ENCODE results near the gene CSH2.
A peak's percentile ranks its signal among the peaks of the same experiment; 100 is the strongest.
"Not testable (repeated sequence)": the region's sequence is repeated elsewhere in the genome, so short reads cannot be mapped to it uniquely, and the experiment has no call there.

CSH2 gene

DNA sequence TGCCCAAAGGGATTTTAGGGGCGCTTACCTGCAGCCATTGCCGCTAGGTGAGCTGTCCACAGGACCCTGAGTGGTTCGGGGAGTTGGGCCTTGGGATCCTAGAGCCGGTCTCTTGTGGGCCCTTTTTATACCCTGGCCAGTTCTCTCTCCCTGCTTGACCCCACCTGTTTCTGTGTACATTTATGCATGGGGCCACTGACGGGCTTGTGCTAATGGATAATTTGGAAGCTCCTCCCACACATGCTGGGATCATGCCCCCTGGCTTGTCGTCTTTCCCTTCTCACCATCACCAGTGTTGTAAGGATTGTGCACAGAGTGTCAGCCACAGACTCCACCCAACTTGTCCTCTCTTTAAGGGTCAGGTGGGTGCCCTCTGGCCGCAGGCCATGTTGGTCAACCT, at the start of gene CSH2:
CSH2 (minus strand) TSS at position 101 of the 400 bp plus-strand sequence; CDS start at position 38, 63 bp downstream.
- not testable (repeated sequence) for DNase-seq (ENCODE audit: low read depth); H3K4me3 ChIP-seq (ENCODE audit: low read length)

DNA sequence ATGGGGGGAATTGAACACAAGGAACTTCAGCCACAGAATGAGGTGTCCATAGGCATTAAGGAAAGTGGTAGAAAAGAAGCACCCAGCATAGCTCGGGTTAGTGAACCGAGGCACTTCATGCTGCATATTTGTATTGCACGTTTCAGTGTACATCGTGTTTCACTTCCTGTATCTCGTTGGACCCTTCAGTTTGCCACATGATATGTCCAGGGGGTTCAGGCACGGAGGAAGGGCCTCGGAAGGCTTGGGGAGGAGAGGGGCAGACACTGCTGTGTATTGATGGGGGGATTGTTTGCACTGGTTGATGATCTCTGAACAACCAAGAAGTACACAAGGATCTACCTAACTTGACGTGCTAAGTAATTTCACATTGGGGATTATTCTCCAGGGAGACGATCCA, 48.9 kb upstream of the CSH2 start:
- not testable (repeated sequence) for H3K4me3 ChIP-seq (ENCODE audit: low read length); DNase-seq (ENCODE audit: low read depth)

DNA sequence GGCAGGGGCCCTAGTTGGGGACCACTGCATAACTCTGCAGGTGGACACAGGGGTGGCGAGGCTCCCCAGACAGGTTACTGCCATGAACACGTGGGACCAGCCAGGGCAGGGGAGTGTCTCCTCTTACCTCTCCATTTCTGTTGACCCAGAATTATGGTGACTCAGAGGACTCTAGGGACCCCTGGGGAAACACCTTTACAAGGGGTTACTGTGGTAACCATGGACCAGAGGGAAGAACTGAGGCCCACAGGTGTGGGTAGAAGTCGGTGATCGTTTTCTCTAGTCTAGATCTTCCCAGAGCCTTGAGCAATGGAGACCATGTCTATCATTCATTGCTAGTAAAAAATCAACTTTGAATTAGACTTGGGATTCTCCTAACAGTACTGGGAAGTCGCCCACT, 47.3 kb upstream of the CSH2 start:
- not testable (repeated sequence) for DNase-seq (ENCODE audit: low read depth); H3K4me3 ChIP-seq (ENCODE audit: low read length)

DNA sequence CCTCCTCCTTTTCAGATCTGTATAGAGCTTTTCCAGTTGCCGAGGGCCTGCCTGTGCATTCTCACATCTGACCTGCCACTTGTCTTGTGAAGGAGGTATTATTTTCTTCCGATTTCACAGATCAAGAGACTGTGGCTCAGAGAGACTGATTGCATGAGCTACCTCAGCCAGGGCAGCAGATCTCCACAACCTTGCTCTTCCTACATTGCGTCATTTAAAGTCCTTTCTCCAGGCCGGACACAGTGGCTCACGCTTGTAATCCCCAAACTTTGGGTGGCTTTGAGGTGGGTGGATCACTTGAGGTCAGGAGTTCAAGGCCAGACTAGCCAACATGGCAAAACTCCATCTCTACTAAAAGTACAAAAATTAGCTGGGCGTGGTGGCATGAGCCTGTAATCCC, 46.6 kb upstream of the CSH2 start:
- not testable (repeated sequence) for H3K4me3 ChIP-seq (ENCODE audit: low read length); DNase-seq (ENCODE audit: low read depth)

DNA sequence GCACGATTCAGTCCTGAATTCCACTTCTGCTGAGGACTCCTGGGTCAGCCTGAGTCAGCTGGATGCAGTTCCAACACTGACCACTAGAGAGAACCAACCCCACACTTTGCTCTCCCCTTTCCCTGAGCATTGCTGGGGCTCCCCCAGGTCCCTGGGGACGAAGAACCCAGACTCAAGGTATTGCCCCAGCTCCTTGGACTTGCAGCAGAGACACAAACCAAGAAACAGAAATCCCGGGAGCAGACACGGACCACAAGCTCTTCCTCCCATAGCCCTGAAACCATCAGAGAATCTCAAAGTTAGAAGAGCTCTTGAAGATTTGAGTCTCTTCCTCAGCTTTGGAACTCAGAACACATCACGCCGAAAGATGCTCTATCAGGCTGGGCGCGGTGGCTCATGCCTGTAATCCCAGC, 45.8 kb upstream of the CSH2 start:
- no peak overlapping the region for H3K4me3 ChIP-seq (ENCODE audit: low read length)
- DNase-seq (ENCODE audit: low read depth), result peak; percentile 65
- TF ChIP-seq, protein P1, sequence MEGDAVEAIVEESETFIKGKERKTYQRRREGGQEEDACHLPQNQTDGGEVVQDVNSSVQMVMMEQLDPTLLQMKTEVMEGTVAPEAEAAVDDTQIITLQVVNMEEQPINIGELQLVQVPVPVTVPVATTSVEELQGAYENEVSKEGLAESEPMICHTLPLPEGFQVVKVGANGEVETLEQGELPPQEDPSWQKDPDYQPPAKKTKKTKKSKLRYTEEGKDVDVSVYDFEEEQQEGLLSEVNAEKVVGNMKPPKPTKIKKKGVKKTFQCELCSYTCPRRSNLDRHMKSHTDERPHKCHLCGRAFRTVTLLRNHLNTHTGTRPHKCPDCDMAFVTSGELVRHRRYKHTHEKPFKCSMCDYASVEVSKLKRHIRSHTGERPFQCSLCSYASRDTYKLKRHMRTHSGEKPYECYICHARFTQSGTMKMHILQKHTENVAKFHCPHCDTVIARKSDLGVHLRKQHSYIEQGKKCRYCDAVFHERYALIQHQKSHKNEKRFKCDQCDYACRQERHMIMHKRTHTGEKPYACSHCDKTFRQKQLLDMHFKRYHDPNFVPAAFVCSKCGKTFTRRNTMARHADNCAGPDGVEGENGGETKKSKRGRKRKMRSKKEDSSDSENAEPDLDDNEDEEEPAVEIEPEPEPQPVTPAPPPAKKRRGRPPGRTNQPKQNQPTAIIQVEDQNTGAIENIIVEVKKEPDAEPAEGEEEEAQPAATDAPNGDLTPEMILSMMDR (IDR thresholded peaks at IDR 0.05; ENCODE audit: insufficient read depth, low read depth, low read length, missing control alignments), result peak; percentile 98

DNA sequence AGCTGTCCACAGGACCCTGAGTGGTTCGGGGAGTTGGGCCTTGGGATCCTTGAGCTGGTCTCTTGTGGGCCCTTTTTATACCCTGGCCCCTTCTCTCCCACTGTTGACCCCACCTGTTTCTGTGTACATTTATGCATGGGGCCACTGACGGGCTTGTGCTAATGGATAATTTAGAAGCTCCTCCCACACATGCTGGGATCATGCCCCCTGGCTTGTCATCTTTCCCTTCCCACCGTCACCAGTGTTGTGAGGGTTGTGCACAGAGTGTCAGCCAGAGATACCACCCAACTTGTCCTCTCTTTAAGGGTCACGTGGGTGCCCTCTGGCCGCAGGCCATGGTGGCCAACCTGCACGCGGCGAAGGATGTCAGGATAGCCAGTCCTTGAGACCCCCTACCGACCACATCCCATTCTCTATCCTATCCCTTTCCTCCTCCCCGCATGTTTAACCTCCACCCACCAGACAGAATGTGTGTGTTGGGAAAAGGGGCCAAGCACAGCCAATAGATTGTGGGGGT, 45.4 kb upstream of the CSH2 start, which contains the start of gene GH1:
GH1 (minus strand) TSS at position 51 of the 517 bp plus-strand sequence. CDS start 63 bp downstream, outside the sequence.
- DNase-seq (ENCODE audit: low read depth); H3K4me3 ChIP-seq (ENCODE audit: low read length): not testable (repeated sequence)

DNA sequence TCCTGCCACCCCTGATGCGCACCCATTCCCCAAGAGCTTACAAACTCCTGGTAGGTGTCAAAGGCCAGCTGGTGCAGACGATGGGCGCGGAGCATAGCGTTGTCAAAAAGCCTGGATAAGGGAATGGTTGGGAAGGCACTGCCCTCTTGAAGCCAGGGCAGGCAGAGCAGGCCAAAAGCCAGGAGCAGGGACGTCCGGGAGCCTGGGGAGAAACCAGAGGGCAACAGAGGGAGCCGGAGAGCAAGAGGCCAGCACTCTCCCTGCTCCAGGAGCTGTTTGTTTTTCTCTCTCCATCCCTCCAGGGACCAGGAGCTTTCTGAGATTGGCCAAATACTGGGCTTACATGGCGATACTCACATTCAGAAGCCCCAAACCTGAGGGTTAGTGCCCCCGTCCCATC, 44.8 kb upstream of the CSH2 start:
- DNase-seq (ENCODE audit: low read depth), result no peak
- no peak overlapping the region for H3K4me3 ChIP-seq (ENCODE audit: low read length)
- TF ChIP-seq, protein P1 (IDR thresholded peaks at IDR 0.05; ENCODE audit: insufficient read depth, low read depth, low read length, missing control alignments), result no peak

DNA sequence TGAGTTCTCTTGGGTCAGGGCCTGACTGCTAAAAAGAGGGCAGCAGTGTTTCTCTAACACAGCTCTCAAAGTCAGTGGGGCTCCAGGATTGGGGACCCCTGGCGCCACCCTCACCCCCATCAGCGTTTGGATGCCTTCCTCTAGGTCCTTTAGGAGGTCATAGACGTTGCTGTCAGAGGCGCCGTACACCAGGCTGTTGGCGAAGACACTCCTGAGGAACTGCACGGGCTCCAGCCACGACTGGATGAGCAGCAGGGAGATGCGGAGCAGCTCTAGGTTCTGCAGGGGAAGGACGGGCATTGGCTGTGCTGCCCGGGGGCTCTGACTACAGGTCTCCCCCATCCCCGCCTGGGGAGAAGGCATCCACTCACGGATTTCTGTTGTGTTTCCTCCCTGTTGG, 44.2 kb upstream of the CSH2 start:
- TF ChIP-seq, protein P1 (IDR thresholded peaks at IDR 0.05; ENCODE audit: insufficient read depth, low read depth, low read length, missing control alignments), result no peak
- H3K4me3 ChIP-seq (ENCODE audit: low read length), result no peak overlapping the region
- no peak for DNase-seq (ENCODE audit: low read depth)

DNA sequence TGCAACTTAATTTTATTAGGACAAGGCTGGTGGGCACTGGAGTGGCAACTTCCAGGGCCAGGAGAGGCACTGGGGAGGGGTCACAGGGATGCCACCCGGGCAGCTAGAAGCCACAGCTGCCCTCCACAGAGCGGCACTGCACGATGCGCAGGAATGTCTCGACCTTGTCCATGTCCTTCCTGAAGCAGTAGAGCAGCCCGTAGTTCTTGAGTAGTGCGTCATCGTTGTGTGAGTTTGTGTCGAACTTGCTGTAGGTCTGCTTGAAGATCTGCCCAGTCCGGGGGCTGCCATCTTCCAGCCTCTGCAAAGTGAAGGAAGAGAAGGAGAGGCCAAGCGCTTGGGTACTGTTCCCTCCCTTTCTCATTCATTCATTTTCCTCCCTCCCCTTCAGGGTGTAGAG, 43.7 kb upstream of the CSH2 start:
- not testable (repeated sequence) for H3K4me3 ChIP-seq (ENCODE audit: low read length); DNase-seq (ENCODE audit: low read depth)

DNA sequence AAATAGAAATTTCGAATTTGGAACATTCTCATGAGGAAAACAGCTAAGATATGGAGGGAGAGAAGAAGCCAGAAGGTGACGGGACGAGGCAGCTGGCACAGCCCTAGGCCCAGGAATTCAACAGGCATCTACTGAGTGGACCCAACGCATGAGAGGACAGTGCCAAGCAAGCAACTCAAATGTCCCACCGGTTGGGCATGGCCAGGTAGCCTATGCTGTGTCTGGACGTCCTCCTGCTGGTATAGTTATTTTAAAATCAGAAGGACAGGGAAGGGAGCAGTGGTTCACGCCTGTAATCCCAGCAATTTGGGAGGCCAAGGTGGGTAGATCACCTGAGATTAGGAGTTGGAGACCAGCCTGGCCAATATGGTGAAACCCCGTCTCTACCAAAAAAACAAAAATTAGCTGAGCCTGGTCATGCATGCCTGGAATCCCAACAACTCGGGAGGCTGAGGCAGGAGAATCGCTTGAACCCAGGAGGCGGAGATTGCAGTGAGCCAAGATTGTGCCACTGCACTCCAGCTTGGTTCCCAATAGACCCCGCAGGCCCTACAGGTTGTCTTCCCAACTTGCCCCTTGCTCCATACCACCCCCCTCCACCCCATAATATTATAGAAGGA, 43.2 kb upstream of the CSH2 start:
- TF ChIP-seq, protein P1 (IDR thresholded peaks at IDR 0.05; ENCODE audit: insufficient read depth, low read depth, low read length, missing control alignments), result no peak
- H3K4me3 ChIP-seq (ENCODE audit: low read length), result no peak overlapping the region
- DNase-seq (ENCODE audit: low read depth), result no peak

DNA sequence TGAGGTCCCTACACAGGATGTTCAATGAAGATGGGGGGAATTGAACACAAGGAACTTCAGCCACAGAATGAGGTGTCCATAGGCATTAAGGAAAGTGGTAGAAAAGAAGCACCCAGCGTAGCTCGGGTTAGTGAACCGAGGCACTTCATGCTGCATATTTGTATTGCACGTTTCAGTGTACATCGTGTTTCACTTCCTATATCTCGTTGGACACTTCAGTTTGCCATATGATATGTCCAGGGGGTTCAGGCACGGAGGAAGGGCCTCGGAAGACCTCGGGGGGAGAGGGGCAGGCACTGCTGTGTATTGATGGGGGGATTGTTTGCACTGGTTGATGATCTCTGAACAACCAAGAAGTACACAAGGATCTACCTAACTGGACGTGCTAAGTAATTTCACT, 42.3 kb upstream of the CSH2 start:
- H3K4me3 ChIP-seq (ENCODE audit: low read length); DNase-seq (ENCODE audit: low read depth): not testable (repeated sequence)

All from epithelial cell of esophagus (primary cell).